MM.1S (cell line): ENCODE data around the gene CTSF.

Source experiments
- CTCF ChIP-seq: fragments of 300-600 bp; sonication (generic); IDR thresholded peaks from 2 replicates; pipeline ENCODE4 v1.5.1; 2016; ENCODE audit warnings: antibody characterized with exemption, low read length, mixed read lengths
- EZH2 ChIP-seq: fragments of 300-600 bp; sonication (generic); optimal IDR thresholded peaks from 2 replicates; pipeline ENCODE3; 2017; ENCODE audit warnings: low read depth, mild to moderate bottlenecking, antibody characterized with exemption, low read length, mixed read lengths

GRCh38 chr11:66529069-66529468 is 39.3 kb downstream of the CTSF start:
- TF ChIP-seq CTCF (no peak), EZH2 (no peak)
